ENCODE results near the gene ZBTB17.
"Not testable (repeated sequence)": the region's sequence is repeated elsewhere in the genome, so short reads cannot be mapped to it uniquely, and the experiment has no call there.

ZBTB17 gene

GRCh38 chr1:15985611-15986297 is 9.9 kb upstream of the ZBTB17 start:
- no peak for DNase-seq

GRCh38 chr1:15983275-15983674 is 7.4 kb upstream of the ZBTB17 start:
- DNase-seq, result no peak

GRCh38 chr1:15981679-15982078 is 5.8 kb upstream of the ZBTB17 start:
- DNase-seq, result no peak

- DNase-seq, result not testable (repeated sequence)
Measured at GRCh38 chr1:15977947-15978346, 2.0 kb upstream of the ZBTB17 start.

GRCh38 chr1:15975358-15975804 is 520 bp downstream of the ZBTB17 start:
- DNase-seq, result peak; percentile 78

- DNase-seq, result no peak
Measured at GRCh38 chr1:15974855-15975254, 1.0 kb downstream of the ZBTB17 start.

- DNase-seq, result no peak
Measured at GRCh38 chr1:15973772-15974171, 2.1 kb downstream of the ZBTB17 start.

GRCh38 chr1:15972409-15972808 is 3.5 kb downstream of the ZBTB17 start:
- no peak for DNase-seq

GRCh38 chr1:15970911-15971310 is 5.0 kb downstream of the ZBTB17 start:
- DNase-seq, result no peak

- no peak for DNase-seq
Measured at GRCh38 chr1:15969321-15969880, 6.5 kb downstream of the ZBTB17 start.

GRCh38 chr1:15968172-15968571 is 7.7 kb downstream of the ZBTB17 start:
- no peak for DNase-seq

GRCh38 chr1:15966956-15967344 is 9.0 kb downstream of the ZBTB17 start:
- no peak for DNase-seq

- DNase-seq, result peak; percentile 61
Measured at GRCh38 chr1:15966081-15966955, 9.6 kb downstream of the ZBTB17 start.

- DNase-seq, result peak; percentile 30
Measured at GRCh38 chr1:15965228-15965767, 10.6 kb downstream of the ZBTB17 start.

GRCh38 chr1:15963968-15964648 is 11.8 kb downstream of the ZBTB17 start:
- no peak for DNase-seq

- no peak for DNase-seq
Measured at GRCh38 chr1:15963363-15963967, 12.4 kb downstream of the ZBTB17 start.

- no peak for DNase-seq
Measured at GRCh38 chr1:15962671-15963362, 13.1 kb downstream of the ZBTB17 start.

- DNase-seq, result no peak
Measured at GRCh38 chr1:15962176-15962575, 13.7 kb downstream of the ZBTB17 start.

- no peak for DNase-seq
Measured at GRCh38 chr1:15961492-15961891, 14.4 kb downstream of the ZBTB17 start.

- DNase-seq, result no peak
Measured at GRCh38 chr1:15960808-15961207, 15.1 kb downstream of the ZBTB17 start.

GRCh38 chr1:15959827-15960446 is 16.0 kb downstream of the ZBTB17 start:
- DNase-seq, result no peak
